ENCODE results near the gene SLCO4A1. TPM values are rescaled to one million over a fixed set of nuclear protein-coding genes. Genes with fewer than 3 reads are reported as not detected.
A peak's percentile ranks its signal among the peaks of the same experiment; 100 is the strongest.

The SLCO4A1 gene
- total and polyA plus RNA-seq, 2 donors (not counting 3 experiments of a cell fraction or from before 2014, with no cell fraction given), result 1.4 to 4.1 TPM

- Histone ChIP-seq H3K4me3 (replicated peaks in 1 of 3; ENCODE audit: insufficient read depth in 1 of 3, low read depth in 1 of 3, low read length in 3 of 3) (no peak overlapping the region), H3K4me2 (ENCODE audit: insufficient read depth, low read length) (no peak overlapping the region), H3K9ac (replicated peaks; ENCODE audit: extremely low read depth, insufficient read depth, low read length) (no peak overlapping the region), H3K9me3 (replicated peaks; ENCODE audit: control insufficient read depth, insufficient read depth, low read length) (no peaks in the 10 kb centered on the region), H3K36me3 (ENCODE audit: control insufficient read depth in 2 of 2, extremely low read depth in 1 of 2, insufficient read depth in 2 of 2, low read length in 2 of 2) (no peaks in the 10 kb centered on the region), H3K79me2 (ENCODE audit: control insufficient read depth, insufficient read depth, low read length) (no peaks in the 10 kb centered on the region), H2AFZ (ENCODE audit: low read depth, low read length) (peak overlapping the region; percentile 61), H3K27ac (ENCODE audit: insufficient read depth, low read depth, low read length) (peak overlapping the region; percentile 85), H4K20me1 (replicated peaks; ENCODE audit: control insufficient read depth, extremely low read depth, insufficient read depth, low read length) (no peaks in the 10 kb centered on the region), H3K27me3 (ENCODE audit: control insufficient read depth in 2 of 2, insufficient read depth in 2 of 2, low read length in 2 of 2) (no peaks in the 10 kb centered on the region), H3K9me1 (replicated peaks; ENCODE audit: control insufficient read depth, extremely low read depth, insufficient read depth, low read length) (no peaks in the 10 kb centered on the region), H3K4me1 (ENCODE audit: control insufficient read depth, extremely low read depth, insufficient read depth, low read length) (peaks cover 37% of the 10 kb centered on the region)
- FAIRE-seq (no peak), DNase-seq (ENCODE audit: low read depth, low spot score) (no peak)
- intact Hi-C loops (cut with micrococcal nuclease), result no loop called here
- POLR2A ChIA-PET, result no interaction called here
- no TSS peak for BruUV-seq (replicated peaks)
- dilution Hi-C loops (cut with MboI; ENCODE audit: extremely low pct_ligation_motif_present, low sequenced_read_pairs), result no loop called here
- TF ChIP-seq POLR2AphosphoS5 (IDR thresholded peaks at IDR 0.05; ENCODE audit: insufficient read depth, low read depth, low read length) (no peak), MAX (IDR thresholded peaks at IDR 0.05; ENCODE audit: insufficient read depth, insufficient read length) (no peak), FOS (IDR thresholded peaks at IDR 0.05; ENCODE audit: borderline replicate concordance, insufficient read depth, low read length) (no peak), GATA2 (IDR thresholded peaks at IDR 0.05; ENCODE audit: insufficient read depth, insufficient read length, low read depth, low read length) (no peak), JUN (IDR thresholded peaks at IDR 0.05; ENCODE audit: borderline replicate concordance, insufficient read depth, insufficient read length, low read depth) (no peak), POLR2A (IDR thresholded peaks at IDR 0.05; ENCODE audit: low read depth, low read length) (no peak), CTCF (IDR thresholded peaks at IDR 0.05; ENCODE audit: extremely low read depth in 1 of 2, insufficient read depth in 1 of 2, low read depth in 1 of 2, low read length in 2 of 2) (no peak), MYC (IDR thresholded peaks at IDR 0.05; ENCODE audit: low read depth, low read length) (no peak), EZH2 (IDR thresholded peaks at IDR 0.05; ENCODE audit: borderline replicate concordance, low read depth, low read length, severe bottlenecking) (no peak)
- CTCF ChIA-PET, result interaction anchor here (1.2 to 1.5 kb wide), 2 partner anchors 122 to 169 kb away, joined by 3 to 4 read pairs; no protein-coding TSS in a partner anchor
Measured at GRCh38 chr20:62622178-62622876, 20.0 kb upstream of the SLCO4A1 start.
